ENCODE data around the gene RAC3.

Gene RAC3

GRCh38 chr17:82007495-82008257 lies 23.8 kb upstream of the RAC3 start:
- no peak overlapping the region for H3K4me3 ChIP-seq (ENCODE audit: low read length)
- no peak for DNase-seq (ENCODE audit: low read depth, low spot score)
- H3K9me3 ChIP-seq (ENCODE audit: control insufficient read depth, insufficient read depth, low read length) = no peaks in the 10 kb centered on the region
- no peaks in the 10 kb centered on the region for H3K4me1 ChIP-seq (ENCODE audit: control insufficient read depth, insufficient read depth, low read length)
- WGBS (ENCODE audit: insufficient coverage, insufficient read length) = no CpG with 5 or more reads among the region's 30 CpGs
- peaks cover 6% of the 10 kb centered on the region; the same call in 1 of the 2 replicates for H3K36me3 ChIP-seq (ENCODE audit: control insufficient read depth, insufficient read depth, low read length)
- no peak overlapping the region for H3K27ac ChIP-seq (ENCODE audit: low read length)
- no peaks in the 10 kb centered on the region for H3K27me3 ChIP-seq (ENCODE audit: control insufficient read depth, insufficient read depth, low read length)

DNA sequence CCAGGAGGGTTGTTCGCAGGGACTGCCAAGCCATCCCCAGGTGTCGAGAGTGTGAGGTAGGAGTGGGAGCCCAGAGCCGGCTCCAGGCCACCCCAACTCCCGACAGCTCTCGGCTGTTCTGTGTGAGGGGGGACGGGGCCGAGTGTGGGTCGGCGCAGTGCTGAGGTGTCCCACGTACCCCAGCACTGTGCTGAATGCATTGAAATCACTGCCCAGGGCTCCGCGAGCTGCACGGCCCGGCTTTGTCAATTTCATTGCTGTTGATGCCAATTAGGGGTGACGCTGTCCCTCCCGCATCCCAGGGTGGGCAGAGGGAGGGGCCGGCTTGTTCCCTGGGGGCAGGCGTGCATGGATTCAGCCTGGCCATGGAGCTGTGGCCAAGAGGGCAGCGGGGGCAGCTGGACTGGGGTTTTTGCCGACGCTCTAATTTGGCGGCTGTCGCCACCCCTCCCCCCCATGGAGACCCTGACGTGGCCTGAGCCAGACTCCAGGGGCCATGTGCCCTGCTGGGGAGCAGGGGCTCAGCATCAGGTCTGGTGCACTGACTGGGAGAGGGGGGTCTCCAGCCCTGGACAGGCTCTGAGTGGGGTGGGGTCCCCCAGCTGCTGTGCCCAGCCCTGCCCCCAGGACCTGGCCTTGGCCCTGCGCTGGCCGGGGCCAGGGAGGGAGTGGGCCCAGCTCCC lies 23.1 kb upstream of the RAC3 start:
- WGBS (ENCODE audit: insufficient coverage, insufficient read length) = no CpG with 5 or more reads among the region's 26 CpGs
- Histone ChIP-seq H3K4me1 (ENCODE audit: control insufficient read depth, insufficient read depth, low read length) (no peaks in the 10 kb centered on the region; the same call in 1 of the 2 replicates), H3K27me3 (ENCODE audit: control insufficient read depth, insufficient read depth, low read length) (no peaks in the 10 kb centered on the region), H3K4me3 (ENCODE audit: low read length) (no peak overlapping the region), H3K36me3 (ENCODE audit: control insufficient read depth, insufficient read depth, low read length) (peaks cover 6% of the 10 kb centered on the region; the same call in 1 of the 2 replicates), H3K9me3 (ENCODE audit: control insufficient read depth, insufficient read depth, low read length) (no peaks in the 10 kb centered on the region), H3K27ac (ENCODE audit: low read length) (no peak overlapping the region)
- no peak for DNase-seq (ENCODE audit: low read depth, low spot score)

DNA sequence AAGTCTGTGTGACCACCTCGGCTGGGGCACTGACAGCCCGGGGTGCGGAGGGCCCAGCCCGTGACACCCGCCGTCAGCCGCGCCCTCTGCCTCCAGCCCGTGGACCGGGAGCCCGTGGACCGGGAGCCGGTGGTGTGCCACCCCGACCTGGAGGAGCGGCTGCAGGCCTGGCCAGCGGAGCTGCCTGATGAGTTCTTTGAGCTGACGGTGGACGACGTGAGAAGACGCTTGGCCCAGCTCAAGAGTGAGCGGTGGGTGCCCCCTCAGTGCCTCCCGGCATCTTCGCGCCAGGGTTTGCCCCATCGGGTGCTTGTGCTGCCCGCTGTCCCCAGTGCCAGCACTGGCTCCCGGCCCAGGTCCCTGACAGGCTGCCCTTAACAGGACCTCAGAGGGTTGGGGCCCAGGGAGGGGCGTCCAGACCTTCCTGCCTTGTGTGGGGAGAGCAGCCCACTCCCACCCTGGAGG lies 22.5 kb upstream of the RAC3 start:
- DNase-seq (ENCODE audit: low read depth, low spot score) = no peak
- Histone ChIP-seq H3K4me3 (ENCODE audit: low read length) (no peak overlapping the region), H3K9me3 (ENCODE audit: control insufficient read depth, insufficient read depth, low read length) (no peaks in the 10 kb centered on the region), H3K4me1 (ENCODE audit: control insufficient read depth, insufficient read depth, low read length) (no peaks in the 10 kb centered on the region; the same call in 1 of the 2 replicates), H3K27me3 (ENCODE audit: control insufficient read depth, insufficient read depth, low read length) (no peaks in the 10 kb centered on the region), H3K27ac (ENCODE audit: low read length) (no peak overlapping the region), H3K36me3 (ENCODE audit: control insufficient read depth, insufficient read depth, low read length) (peaks cover 3% of the 10 kb centered on the region; the same call in 1 of the 2 replicates)
- no CpG with 5 or more reads among the region's 28 CpGs for WGBS (ENCODE audit: insufficient coverage, insufficient read length)

DNA sequence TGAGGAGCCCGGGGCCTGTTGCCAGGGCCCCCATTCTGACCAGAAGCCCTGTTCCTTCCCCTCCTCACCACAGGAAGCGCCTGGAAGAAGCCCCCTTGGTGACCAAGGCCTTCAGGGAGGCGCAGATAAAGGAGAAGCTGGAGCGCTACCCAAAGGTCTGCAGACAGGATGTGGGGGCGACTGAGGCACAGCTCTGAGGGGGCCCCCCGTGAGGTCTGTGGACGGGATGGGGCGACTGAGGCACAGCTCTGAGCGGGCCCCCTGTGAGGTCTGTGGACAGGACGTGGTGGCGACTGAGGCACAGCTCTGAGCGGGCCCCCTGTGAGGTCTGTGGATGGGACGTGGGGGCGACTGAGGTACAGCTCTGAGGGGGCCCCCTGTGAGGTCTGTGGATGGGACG lies 22.1 kb upstream of the RAC3 start:
- Histone ChIP-seq H3K36me3 (ENCODE audit: control insufficient read depth, insufficient read depth, low read length) (peaks cover 3% of the 10 kb centered on the region; the same call in 1 of the 2 replicates), H3K4me3 (ENCODE audit: low read length) (no peak overlapping the region), H3K27ac (ENCODE audit: low read length) (no peak overlapping the region), H3K9me3 (ENCODE audit: control insufficient read depth, insufficient read depth, low read length) (no peaks in the 10 kb centered on the region), H3K27me3 (ENCODE audit: control insufficient read depth, insufficient read depth, low read length) (no peaks in the 10 kb centered on the region), H3K4me1 (ENCODE audit: control insufficient read depth, insufficient read depth, low read length) (no peaks in the 10 kb centered on the region; the same call in 1 of the 2 replicates)
- no CpG with 5 or more reads among the region's 15 CpGs for WGBS (ENCODE audit: insufficient coverage, insufficient read length)
- DNase-seq (ENCODE audit: low read depth, low spot score) = no peak

- Histone ChIP-seq H3K27me3 (ENCODE audit: control insufficient read depth, insufficient read depth, low read length) (no peaks in the 10 kb centered on the region), H3K9me3 (ENCODE audit: control insufficient read depth, insufficient read depth, low read length) (no peaks in the 10 kb centered on the region), H3K36me3 (ENCODE audit: control insufficient read depth, insufficient read depth, low read length) (peaks cover 3% of the 10 kb centered on the region; the same call in 1 of the 2 replicates), H3K4me1 (ENCODE audit: control insufficient read depth, insufficient read depth, low read length) (no peaks in the 10 kb centered on the region; the same call in 1 of the 2 replicates), H3K4me3 (ENCODE audit: low read length) (no peak overlapping the region), H3K27ac (ENCODE audit: low read length) (no peak overlapping the region)
- WGBS (ENCODE audit: insufficient coverage, insufficient read length) = no CpG with 5 or more reads among the region's 39 CpGs
- no peak for DNase-seq (ENCODE audit: low read depth, low spot score)
Measured at GRCh38 chr17:82010575-82011525, 20.6 kb upstream of the RAC3 start.

DNA sequence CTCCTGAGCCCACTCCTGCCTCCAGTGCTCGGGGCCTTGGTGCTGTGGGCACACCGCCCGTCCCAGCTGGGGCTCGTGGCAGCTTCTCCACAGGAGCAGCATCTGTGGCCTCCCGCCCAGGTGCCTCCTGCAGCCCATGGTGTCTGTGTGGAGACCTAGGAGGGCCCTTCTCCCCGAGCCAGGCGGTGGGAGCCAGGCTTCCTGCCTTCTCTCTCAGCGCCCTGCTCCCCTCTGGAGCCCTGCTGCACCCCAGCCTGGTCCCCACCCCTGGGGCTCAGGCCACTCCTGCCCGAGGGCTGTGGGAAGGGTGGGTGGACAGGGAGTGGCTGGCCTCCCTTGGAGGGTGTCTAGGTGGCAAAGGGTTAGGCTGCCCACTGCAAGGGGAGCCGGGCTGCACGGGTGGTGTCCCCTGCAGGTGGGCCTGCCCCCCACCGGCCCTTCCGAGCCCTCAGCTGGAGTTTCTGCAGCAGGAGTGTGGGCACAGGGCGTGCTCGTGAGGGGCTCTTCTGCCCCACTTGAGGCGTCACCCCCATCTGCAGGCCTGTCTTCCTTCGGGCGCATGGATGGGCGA lies 19.8 kb upstream of the RAC3 start:
- no peaks in the 10 kb centered on the region for H3K9me3 ChIP-seq (ENCODE audit: control insufficient read depth, insufficient read depth, low read length)
- H3K27ac ChIP-seq (ENCODE audit: low read length) = no peak overlapping the region
- H3K4me1 ChIP-seq (ENCODE audit: control insufficient read depth, insufficient read depth, low read length) = no peaks in the 10 kb centered on the region; the same call in 1 of the 2 replicates
- no peak overlapping the region for H3K4me3 ChIP-seq (ENCODE audit: low read length)
- no CpG with 5 or more reads among the region's 19 CpGs for WGBS (ENCODE audit: insufficient coverage, insufficient read length)
- no peaks in the 10 kb centered on the region for H3K27me3 ChIP-seq (ENCODE audit: control insufficient read depth, insufficient read depth, low read length)
- DNase-seq (ENCODE audit: low read depth, low spot score) = no peak
- peaks cover 3% of the 10 kb centered on the region; the same call in 1 of the 2 replicates for H3K36me3 ChIP-seq (ENCODE audit: control insufficient read depth, insufficient read depth, low read length)

- DNase-seq (ENCODE audit: low read depth, low spot score) = no peak
- Histone ChIP-seq H3K36me3 (ENCODE audit: control insufficient read depth, insufficient read depth, low read length) (peaks cover 3% of the 10 kb centered on the region; the same call in 1 of the 2 replicates), H3K27me3 (ENCODE audit: control insufficient read depth, insufficient read depth, low read length) (no peaks in the 10 kb centered on the region), H3K4me1 (ENCODE audit: control insufficient read depth, insufficient read depth, low read length) (no peaks in the 10 kb centered on the region; the same call in 1 of the 2 replicates), H3K4me3 (ENCODE audit: low read length) (no peak overlapping the region), H3K27ac (ENCODE audit: low read length) (no peak overlapping the region), H3K9me3 (ENCODE audit: control insufficient read depth, insufficient read depth, low read length) (no peaks in the 10 kb centered on the region)
- WGBS (ENCODE audit: insufficient coverage, insufficient read length) = no CpG with 5 or more reads among the region's 20 CpGs
Measured at GRCh38 chr17:82012261-82012639, 19.2 kb upstream of the RAC3 start.

DNA sequence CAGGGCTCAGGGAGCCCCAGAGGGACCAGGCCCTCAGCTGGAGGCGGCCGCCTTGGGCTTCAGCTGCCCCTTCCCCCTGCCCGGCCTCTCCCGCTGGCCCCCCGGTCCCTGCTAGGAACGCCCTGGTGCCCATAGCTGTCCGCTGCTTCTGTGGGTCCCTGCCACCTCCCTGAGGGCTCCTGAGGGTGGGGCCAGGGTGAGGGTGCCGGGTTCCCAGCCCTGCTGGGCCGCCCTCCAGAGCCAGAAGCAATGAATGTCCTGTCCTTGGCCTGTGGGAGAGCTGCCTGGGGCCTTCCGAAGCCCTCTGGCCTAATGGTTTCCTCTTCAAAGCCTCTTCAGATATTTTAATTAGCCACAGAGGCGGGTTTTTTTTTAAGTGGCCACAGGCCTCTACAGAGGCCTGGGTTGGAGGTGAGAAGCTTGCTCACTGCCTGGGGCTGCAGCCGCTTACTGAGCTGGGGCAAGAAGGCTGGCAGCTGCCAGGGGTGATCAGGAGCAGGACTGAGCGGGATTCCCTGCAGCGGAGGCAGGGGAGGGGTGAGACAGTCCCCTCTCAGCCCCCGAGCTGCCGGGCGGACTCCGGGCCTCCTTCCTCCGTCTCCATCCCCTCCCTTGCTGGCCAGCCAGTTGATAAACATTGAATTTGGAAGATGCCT lies 18.7 kb upstream of the RAC3 start:
- H3K27ac ChIP-seq (ENCODE audit: low read length) = no peak overlapping the region
- no peak for DNase-seq (ENCODE audit: low read depth, low spot score)

GRCh38 chr17:82013341-82013740 lies 18.1 kb upstream of the RAC3 start:
- Histone ChIP-seq H3K4me3 (ENCODE audit: low read length) (no peak overlapping the region), H3K4me1 (ENCODE audit: control insufficient read depth, insufficient read depth, low read length) (no peaks in the 10 kb centered on the region; the same call in 1 of the 2 replicates), H3K9me3 (ENCODE audit: control insufficient read depth, insufficient read depth, low read length) (no peaks in the 10 kb centered on the region), H3K27ac (ENCODE audit: low read length) (no peak overlapping the region), H3K36me3 (ENCODE audit: control insufficient read depth, insufficient read depth, low read length) (peaks cover 5% of the 10 kb centered on the region; the same call in 1 of the 2 replicates), H3K27me3 (ENCODE audit: control insufficient read depth, insufficient read depth, low read length) (no peaks in the 10 kb centered on the region)
- DNase-seq (ENCODE audit: low read depth, low spot score) = no peak
- WGBS (ENCODE audit: insufficient coverage, insufficient read length) = no CpG with 5 or more reads among the region's 22 CpGs

More for the DNA sequence above, 18.7 kb upstream of the RAC3 start:
- Histone ChIP-seq H3K4me3 (ENCODE audit: low read length) (no peak overlapping the region), H3K4me1 (ENCODE audit: control insufficient read depth, insufficient read depth, low read length) (no peaks in the 10 kb centered on the region; the same call in 1 of the 2 replicates), H3K9me3 (ENCODE audit: control insufficient read depth, insufficient read depth, low read length) (no peaks in the 10 kb centered on the region), H3K36me3 (ENCODE audit: control insufficient read depth, insufficient read depth, low read length) (peaks cover 3% of the 10 kb centered on the region; the same call in 1 of the 2 replicates), H3K27me3 (ENCODE audit: control insufficient read depth, insufficient read depth, low read length) (no peaks in the 10 kb centered on the region)
- no CpG with 5 or more reads among the region's 19 CpGs for WGBS (ENCODE audit: insufficient coverage, insufficient read length)

Measured in iPS DF 6.9 (cell line).